A549 (cell line): Measurements from ENCODE around the gene YTHDC2. TPM values are rescaled to one million over a fixed set of nuclear protein-coding genes. Genes with fewer than 3 reads are reported as not detected.

Experiments used
- ATAC-seq, 2 experiments: fragments of 200-7000 bp in 1 of 2; fragments of >200 bp in 1 of 2; cut with Nextera tagmentation in 1 of 2; cut with Tn5 transposase in 1 of 2; 3 replicates each; pipeline versions ENCODE4 v1.8.0 to v1.9.1; 2018 to 2020; ENCODE audit warnings: mild to moderate bottlenecking in 1 of 2, moderate library complexity in 1 of 2
- CTCF ChIA-PET: fragments of 300-600 bp; sonication (Branson Sonifier 250); formaldehyde crosslinking; extraction: SDS; loops from one replicate; lab custom pipeline; 2021; ENCODE audit warnings: antibody characterized with exemption, inconsistent platforms; lab: Yijun Ruan, JAX
- POLR2A ChIA-PET: fragments of 350-600 bp; formaldehyde crosslinking; extraction: SDS; loops from one replicate; lab custom pipeline; 2021; ENCODE audit warnings: antibody characterized with exemption, inconsistent platforms; lab: Yijun Ruan, JAX
- DNase-seq, 2 experiments: peaks; one replicate each; pipeline versions ENCODE4 v3.0.0 to v3.0.0-alpha.2; 2011 to 2016; ENCODE audit warnings: low read depth in 1 of 2, low spot score in 1 of 2
- FAIRE-seq: peaks from 2 replicates; lab custom pipeline; 2011; peaks lifted over from hg19 to GRCh38; lab: Jason Lieb, UNC
- H3K27ac ChIP-seq, 2 experiments: fragments of >200 bp; sonication (Bioruptor Twin); formaldehyde crosslinking; 3 replicates each; pipeline ENCODE4 v1.5.1; 2016 to 2017
- H3K4me1 ChIP-seq: fragments of >200 bp; sonication (Bioruptor Twin); formaldehyde crosslinking; 3 replicates; pipeline ENCODE4 v1.6.1; 2016
- H3K4me2 ChIP-seq: fragments of >200 bp; sonication (Bioruptor Twin); formaldehyde crosslinking; 3 replicates; pipeline ENCODE4 v1.6.1; 2016
- H3K4me3 ChIP-seq: fragments of >200 bp; sonication (Bioruptor Twin); formaldehyde crosslinking; 3 replicates; pipeline ENCODE4 v1.5.1; 2016
- H3K9me3 ChIP-seq: fragments of >200 bp; sonication (Bioruptor Twin); formaldehyde crosslinking; 3 replicates; pipeline ENCODE4 v1.6.1; 2016
- ATOH8 ChIP-seq: fragments of 250-450 bp; sonication (Bioruptor Pico); IDR thresholded peaks from 2 replicates; pipeline ENCODE4 v1.5.0; 2020; ENCODE audit warnings: low read depth, mild to moderate bottlenecking, moderate library complexity
- BHLHE40 ChIP-seq: IDR thresholded peaks from 2 replicates; pipeline ENCODE4 v1.6.1; 2012; ENCODE audit warnings: low read depth, low read length, inconsistent platforms
- CBX2 ChIP-seq: fragments of 200-600 bp; sonication (generic); IDR thresholded peaks from 2 replicates; pipeline ENCODE4 v1.6.1; 2016; ENCODE audit warnings: low read depth, mild to moderate bottlenecking, borderline replicate concordance
- CTCF ChIP-seq: fragments of >200 bp; sonication (Bioruptor Twin); formaldehyde crosslinking; IDR thresholded peaks from 3 replicates; pipeline ENCODE4 v1.5.1; 2016
- ELK1 ChIP-seq: fragments of 150-350 bp; IDR thresholded peaks from 2 replicates; pipeline ENCODE4 v1.6.1; 2014; ENCODE audit warnings: low read depth, mild to moderate bottlenecking, low read length
- EP300 ChIP-seq, 2 experiments: fragments of >200 bp; sonication (Bioruptor Twin); formaldehyde crosslinking; IDR thresholded peaks; 2 replicates in 1 of 2; 3 replicates in 1 of 2; pipeline ENCODE4 v1.6.1; 2016 to 2017
- GATA3 ChIP-seq: IDR thresholded peaks from 2 replicates; pipeline ENCODE4 v1.6.1; 2012; ENCODE audit warnings: borderline replicate concordance
- HES2 ChIP-seq: fragments of >200 bp; sonication (Bioruptor Twin); formaldehyde crosslinking; IDR thresholded peaks from 2 replicates; pipeline ENCODE4 v1.6.1; 2016
- HOXA7 ChIP-seq: fragments of 250-450 bp; sonication (Bioruptor Pico); IDR thresholded peaks from 2 replicates; pipeline ENCODE4 v1.5.0; 2020; ENCODE audit warnings: mild to moderate bottlenecking, moderate library complexity
- HOXB5 ChIP-seq: fragments of 250-450 bp; sonication (Bioruptor Pico); IDR thresholded peaks from 2 replicates; pipeline ENCODE4 v1.5.0; 2020; ENCODE audit warnings: mild to moderate bottlenecking, moderate library complexity
- JUN ChIP-seq, 2 experiments: fragments of >200 bp; sonication (Bioruptor Twin); formaldehyde crosslinking; IDR thresholded peaks; 2 replicates in 1 of 2; 3 replicates in 1 of 2; pipeline ENCODE4 v1.6.1; 2016 to 2017
- KDM5A ChIP-seq: fragments of 200-600 bp; sonication (generic); IDR thresholded peaks from 2 replicates; pipeline ENCODE4 v1.6.1; 2016; ENCODE audit warnings: antibody characterized with exemption, mild to moderate bottlenecking
- MAFK ChIP-seq: fragments of 450-650 bp; IDR thresholded peaks from 2 replicates; pipeline ENCODE4 v1.6.1; 2014; ENCODE audit not compliant: partially characterized antibody
- MAZ ChIP-seq: fragments of 150-350 bp; IDR thresholded peaks from 2 replicates; pipeline ENCODE4 v1.6.1; 2014; ENCODE audit warnings: antibody characterized with exemption, low read depth, low read length, borderline replicate concordance
- NFE2L2 ChIP-seq: fragments of 150-350 bp; conservative IDR thresholded peaks from 2 replicates; pipeline ENCODE4 v1.6.1; 2014; ENCODE audit warnings: low read length
- NR3C1 ChIP-seq: fragments of >200 bp; sonication (Bioruptor Twin); formaldehyde crosslinking; IDR thresholded peaks from 3 replicates; pipeline ENCODE4 v1.6.1; 2017
- POLR2A ChIP-seq: IDR thresholded peaks from 2 replicates; pipeline ENCODE4 v1.6.1; 2012; ENCODE audit warnings: mild to moderate bottlenecking, low read length
- RAD21 ChIP-seq, 2 experiments: fragments of >200 bp in 1 of 2; sonication (Bioruptor Twin) in 1 of 2; formaldehyde crosslinking in 1 of 2; IDR thresholded peaks in 1 of 2; conservative IDR thresholded peaks in 1 of 2; 2 replicates in 1 of 2; 3 replicates in 1 of 2; pipeline ENCODE4 v1.6.1; 2012 to 2018; ENCODE audit warnings: inconsistent platforms in 1 of 2
- RARB ChIP-seq: fragments of 250-450 bp; sonication (Bioruptor Pico); IDR thresholded peaks from 2 replicates; pipeline ENCODE4 v1.8.0; 2021; ENCODE audit warnings: mild to moderate bottlenecking, moderate library complexity
- SMC3 ChIP-seq: fragments of >200 bp; sonication (Bioruptor Twin); formaldehyde crosslinking; IDR thresholded peaks from 3 replicates; pipeline ENCODE4 v1.6.1; 2018; ENCODE audit warnings: inconsistent platforms
- SREBF2 ChIP-seq: fragments of 450-650 bp; IDR thresholded peaks from 2 replicates; pipeline ENCODE4 v1.6.1; 2014; ENCODE audit warnings: mild to moderate bottlenecking, moderate library complexity
- USF2 ChIP-seq: fragments of 450-650 bp; IDR thresholded peaks from 2 replicates; pipeline ENCODE4 v1.6.1; 2014; ENCODE audit warnings: antibody characterized with exemption
- ZC3H11A ChIP-seq: fragments of 450-650 bp; IDR thresholded peaks from 2 replicates; pipeline ENCODE4 v1.6.1; 2014; ENCODE audit warnings: antibody characterized with exemption, mild to moderate bottlenecking
- ZFP36 ChIP-seq: fragments of 450-650 bp; IDR thresholded peaks from 2 replicates; pipeline ENCODE4 v1.6.1; 2014; ENCODE audit warnings: borderline replicate concordance; ENCODE audit not compliant: partially characterized antibody
- ZNF302 ChIP-seq: fragments of 250-450 bp; sonication (Bioruptor Pico); IDR thresholded peaks from 2 replicates; pipeline ENCODE4 v1.9.0; 2021; ENCODE audit warnings: inconsistent platforms, mild to moderate bottlenecking, moderate library complexity
- WGBS: methylation state at CpG from one replicate; pipeline ENCODE4 v1.1.6; 2017; ENCODE audit errors: missing lambda C conversion rate; 5-methylcytosine and 5-hydroxymethylcytosine counted together
- polyA plus RNA-seq, 4 experiments: library from polyadenylated mRNA; depleted of rRNA in 3 of 4; stranded (reverse); fragments of >200 nt; fragmentation: RNase III in 1 of 4; extraction: RNeasy Plus Mini Kit Qiagen cat#74134 plus additional on column Dnase treatment in 1 of 4; gene quantifications; 2 replicates in 3 of 4; 3 replicates in 1 of 4; pipeline ENCODE4 v1.2.3, GENCODE V29; 2011 to 2017
- TF ChIP-seq, protein P1 (sequence below): IDR thresholded peaks from 2 replicates; pipeline ENCODE4 v1.6.1; 2012; ENCODE audit warnings: low read depth, borderline replicate concordance
- TF ChIP-seq, protein P2 (sequence below): fragments of >200 bp; sonication (Bioruptor Twin); formaldehyde crosslinking; IDR thresholded peaks from 3 replicates; pipeline ENCODE4 v1.6.1; 2016

The YTHDC2 gene
- polyA plus RNA-seq, 2 of the 4 experiments (the other 2 are of a cell fraction): 16.4 to 19.0 TPM

- 25% methylated on average over 13 of the region's 13 CpGs for WGBS
- no peak for FAIRE-seq
- no peak overlapping the region; the same call in 2 of the 3 replicates for H3K4me3 ChIP-seq
Observed at GRCh38 chr5:113606298-113607134, 93.0 kb downstream of the YTHDC2 start.

GRCh38 chr5:113607361-113607760, 93.9 kb downstream of the YTHDC2 start:
- ChIA-PET POLR2A (no interaction called here), CTCF (interaction anchor here (0.9 to 3.8 kb wide), 6 partner anchors 97 to 1446 kb away, joined by 3 to 20 read pairs (median 4); no protein-coding TSS in a partner anchor)
- H3K9me3 ChIP-seq: no peaks in the 10 kb centered on the region
- FAIRE-seq (no peak), DNase-seq (no peak), ATAC-seq (no peak)
- H3K4me1 ChIP-seq: no peaks in the 10 kb centered on the region
- 18% methylated on average over 3 of the region's 3 CpGs for WGBS
- no peak overlapping the region for H3K4me2 ChIP-seq
- TF ChIP-seq, protein P1, sequence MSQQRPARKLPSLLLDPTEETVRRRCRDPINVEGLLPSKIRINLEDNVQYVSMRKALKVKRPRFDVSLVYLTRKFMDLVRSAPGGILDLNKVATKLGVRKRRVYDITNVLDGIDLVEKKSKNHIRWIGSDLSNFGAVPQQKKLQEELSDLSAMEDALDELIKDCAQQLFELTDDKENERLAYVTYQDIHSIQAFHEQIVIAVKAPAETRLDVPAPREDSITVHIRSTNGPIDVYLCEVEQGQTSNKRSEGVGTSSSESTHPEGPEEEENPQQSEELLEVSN: no peak
- TF ChIP-seq ELK1 (no peak), MAFK (no peak), HOXA7 (CRISPR knock-in tag) (no peak), HES2 (no peak), BHLHE40 (no peak), ZFP36 (no peak), EP300 (IDR thresholded peaks at IDR 0.05) (no peak), ZC3H11A (no peak), RARB (no peak), POLR2A (no peak), KDM5A (no peak), NFE2L2 (no peak), CBX2 (no peak)
- H3K4me3 ChIP-seq: no peak overlapping the region
- H3K27ac ChIP-seq: no peak overlapping the region

More at GRCh38 chr5:113606298-113607134, 93.0 kb downstream of the YTHDC2 start:
- H3K4me1 ChIP-seq: no peaks in the 10 kb centered on the region
- H3K27ac ChIP-seq: no peak overlapping the region
- peak; percentile 92 to 99 for ATAC-seq
- DNase-seq: peak; percentile 19 to 48
- TF ChIP-seq SMC3: peak; percentile 70
- no peak for TF ChIP-seq JUN (IDR thresholded peaks at IDR 0.05)
- TF ChIP-seq RAD21 (conservative IDR thresholded peaks at IDR 0.05 in 1 of 2, IDR thresholded peaks at IDR 0.05 in 1 of 2): peak; percentile 88 to 92
- peak; percentile 81 for TF ChIP-seq CTCF
- ChIA-PET POLR2A (no interaction called here), CTCF (interaction anchor here (0.6 to 3.8 kb wide), 24 partner anchors 9 to 1594 kb away, joined by 3 to 26 read pairs (median 4); no protein-coding TSS in a partner anchor)
- H3K9me3 ChIP-seq: no peaks in the 10 kb centered on the region
- peak overlapping the region; percentile 52 for H3K4me2 ChIP-seq

DNA sequence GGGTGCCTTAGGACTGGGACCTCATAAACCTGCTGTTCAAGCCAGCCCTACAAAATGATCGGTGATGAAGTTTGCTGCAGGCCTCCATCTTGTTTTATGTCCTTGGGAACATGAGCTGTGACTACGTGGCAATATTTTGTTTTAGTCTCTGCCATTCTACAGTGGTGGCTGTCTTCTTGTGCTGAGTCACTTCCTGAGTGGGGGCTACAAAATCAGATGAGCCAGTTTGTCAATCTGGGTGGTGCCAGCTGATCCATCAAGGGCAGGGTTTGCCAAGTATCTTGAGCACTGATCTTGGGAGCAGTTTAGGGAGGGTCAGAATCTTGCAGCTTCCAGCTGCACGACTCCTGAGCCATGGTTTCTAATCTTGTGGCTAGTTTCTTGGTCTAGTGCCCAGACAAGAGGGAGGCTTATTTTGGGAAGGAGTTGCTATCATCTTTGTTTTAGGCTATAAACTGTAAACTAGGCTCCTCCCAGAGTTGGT, 94.7 kb downstream of the YTHDC2 start:
- CTCF ChIA-PET: interaction anchor here (0.9 to 3.8 kb wide), 5 partner anchors 97 to 1447 kb away, joined by 4 to 20 read pairs (median 5); no protein-coding TSS in a partner anchor
- ATAC-seq (no peak), DNase-seq (no peak), FAIRE-seq (no peak)
- POLR2A ChIA-PET: no interaction called here
- Histone ChIP-seq H3K4me1 (no peaks in the 10 kb centered on the region), H3K27ac (no peak overlapping the region), H3K4me2 (no peak overlapping the region), H3K4me3 (no peak overlapping the region), H3K9me3 (no peaks in the 10 kb centered on the region)
- TF ChIP-seq HOXB5 (CRISPR knock-in tag) (no peak), USF2 (no peak), GATA3 (no peak), MAZ (no peak), ZNF302 (CRISPR knock-in tag) (no peak), ATOH8 (CRISPR knock-in tag) (no peak), NR3C1 (no peak), RAD21 (conservative IDR thresholded peaks at IDR 0.05 in 1 of 2, IDR thresholded peaks at IDR 0.05 in 1 of 2) (no peak), POLR2A (no peak), SREBF2 (no peak)
- TF ChIP-seq, protein P2, sequence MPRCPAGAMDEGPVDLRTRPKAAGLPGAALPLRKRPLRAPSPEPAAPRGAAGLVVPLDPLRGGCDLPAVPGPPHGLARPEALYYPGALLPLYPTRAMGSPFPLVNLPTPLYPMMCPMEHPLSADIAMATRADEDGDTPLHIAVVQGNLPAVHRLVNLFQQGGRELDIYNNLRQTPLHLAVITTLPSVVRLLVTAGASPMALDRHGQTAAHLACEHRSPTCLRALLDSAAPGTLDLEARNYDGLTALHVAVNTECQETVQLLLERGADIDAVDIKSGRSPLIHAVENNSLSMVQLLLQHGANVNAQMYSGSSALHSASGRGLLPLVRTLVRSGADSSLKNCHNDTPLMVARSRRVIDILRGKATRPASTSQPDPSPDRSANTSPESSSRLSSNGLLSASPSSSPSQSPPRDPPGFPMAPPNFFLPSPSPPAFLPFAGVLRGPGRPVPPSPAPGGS: no peak
- WGBS: 24% methylated on average over 3 of the region's 3 CpGs
